ENCODE data around the gene MED13L.

Gene MED13L

GRCh38 chr12:115946092-115946491, 331.4 kb downstream of the MED13L start:
- TF ChIP-seq ZFX (IDR thresholded peaks at IDR 0.05; ENCODE audit: borderline replicate concordance) = no peak
- no peak for TF ChIP-seq CTCF (IDR thresholded peaks at IDR 0.05)
- H3K27ac ChIP-seq = no peak overlapping the region

DNA sequence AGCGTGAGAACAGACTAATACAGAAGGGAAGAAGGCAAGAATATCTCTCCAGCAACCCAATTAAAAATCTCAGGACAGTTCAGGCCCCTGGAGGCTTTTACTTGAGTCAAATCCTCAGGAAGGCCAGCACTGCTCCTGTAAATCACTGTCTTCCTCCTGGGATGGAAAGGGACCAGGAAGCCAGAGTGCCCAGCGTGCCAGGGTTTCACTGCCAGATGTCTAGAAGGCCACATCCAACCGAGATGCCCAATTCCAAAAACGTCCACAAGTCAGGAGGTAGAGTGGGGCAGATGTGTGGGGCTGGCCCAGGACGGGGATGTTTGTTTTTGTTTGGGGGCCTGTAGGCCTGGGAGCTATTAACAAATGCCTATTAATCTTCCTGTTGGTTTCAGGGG, 332.0 kb downstream of the MED13L start:
- no peak for TF ChIP-seq CTCF (IDR thresholded peaks at IDR 0.05)
- no peak for TF ChIP-seq ZFX (IDR thresholded peaks at IDR 0.05; ENCODE audit: borderline replicate concordance)
- no peak overlapping the region for H3K27ac ChIP-seq

- TF ChIP-seq ZFX (IDR thresholded peaks at IDR 0.05; ENCODE audit: borderline replicate concordance) (no peak), CTCF (IDR thresholded peaks at IDR 0.05) (no peak)
- no peak overlapping the region for H3K27ac ChIP-seq
Measured at GRCh38 chr12:115944837-115945490, 332.5 kb downstream of the MED13L start.

DNA sequence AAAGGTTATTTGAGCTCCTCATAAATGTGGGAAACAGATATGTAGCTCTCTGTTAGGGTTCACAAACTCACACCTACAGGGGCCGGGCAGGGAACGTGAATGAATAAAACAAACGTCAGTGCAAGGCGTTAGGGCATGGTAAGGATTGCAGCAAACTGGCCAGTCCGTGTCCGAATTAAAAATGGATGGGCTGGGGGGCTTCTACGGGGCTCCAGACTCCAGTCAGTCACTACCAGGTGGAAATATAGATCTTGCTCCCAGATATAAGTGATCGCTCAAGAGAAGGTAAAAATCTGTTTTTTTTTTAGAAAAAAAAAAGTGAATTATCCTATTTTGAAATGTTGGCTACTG, 333.1 kb downstream of the MED13L start:
- no peak overlapping the region for H3K27ac ChIP-seq
- no peak for TF ChIP-seq CTCF (IDR thresholded peaks at IDR 0.05)
- TF ChIP-seq ZFX (IDR thresholded peaks at IDR 0.05; ENCODE audit: borderline replicate concordance) = no peak

DNA sequence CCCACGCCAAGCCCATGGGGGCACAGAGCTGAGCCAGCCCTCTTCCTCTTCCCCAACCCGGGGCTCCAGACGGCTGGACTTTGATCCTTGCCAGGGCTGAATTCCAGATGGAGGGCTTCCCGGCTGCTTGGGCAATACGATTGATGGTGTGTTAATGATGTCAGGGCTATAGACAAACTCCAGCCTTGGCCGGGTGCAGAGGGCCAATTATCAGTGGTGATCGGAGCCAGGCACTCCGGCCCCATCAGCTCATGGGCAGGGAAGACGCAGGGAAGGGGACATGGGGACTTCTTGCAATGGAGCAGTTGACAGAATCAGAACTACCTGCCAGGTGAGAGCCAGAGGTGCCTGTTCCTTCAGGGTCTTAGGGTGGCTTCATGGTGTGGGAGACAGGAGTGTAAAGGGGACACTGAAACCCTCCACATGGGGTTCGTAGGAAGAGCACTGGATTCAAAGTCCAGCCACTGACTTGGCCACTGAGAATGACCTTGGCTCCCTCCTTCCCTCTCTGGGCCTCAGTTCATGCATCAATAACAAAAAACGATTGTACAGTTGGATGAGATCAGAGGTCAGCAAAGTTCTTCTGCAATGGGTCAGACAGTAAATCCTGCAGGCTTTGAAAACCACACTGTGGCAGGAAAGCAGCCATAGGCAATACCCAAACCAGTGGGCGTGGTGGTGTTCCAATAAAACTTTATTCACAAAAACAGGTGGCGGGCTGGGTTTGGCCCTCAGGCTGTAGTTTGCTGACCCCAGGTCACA, 333.7 kb downstream of the MED13L start:
- H3K27ac ChIP-seq = no peak overlapping the region
- TF ChIP-seq ZFX (IDR thresholded peaks at IDR 0.05; ENCODE audit: borderline replicate concordance) (no peak), CTCF (IDR thresholded peaks at IDR 0.05) (no peak)

DNA sequence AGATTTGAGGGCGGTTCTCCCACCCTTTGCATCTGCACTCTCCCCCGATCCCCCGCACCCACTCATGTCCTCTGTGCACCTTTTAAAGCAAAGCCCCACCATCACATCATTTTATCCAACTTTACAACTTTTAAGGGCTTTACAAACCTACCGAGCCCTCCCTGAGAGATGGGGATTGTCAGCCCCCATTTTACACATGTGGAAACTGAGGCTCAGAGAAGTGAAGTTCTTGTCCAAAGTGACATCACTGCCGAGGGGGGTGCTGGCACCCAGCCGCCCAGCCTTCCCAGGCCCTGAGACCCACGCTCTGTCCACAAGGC, 334.2 kb downstream of the MED13L start:
- H3K27ac ChIP-seq = no peak overlapping the region
- TF ChIP-seq ZFX (IDR thresholded peaks at IDR 0.05; ENCODE audit: borderline replicate concordance) (no peak), CTCF (IDR thresholded peaks at IDR 0.05) (no peak)

GRCh38 chr12:115942346-115942745, 335.1 kb downstream of the MED13L start:
- no peak overlapping the region for H3K27ac ChIP-seq
- TF ChIP-seq CTCF (IDR thresholded peaks at IDR 0.05) (no peak), ZFX (IDR thresholded peaks at IDR 0.05; ENCODE audit: borderline replicate concordance) (no peak)

Measured in 22Rv1 (cell line).